CD14-positive monocyte (primary cell): ENCODE measurements around the gene EGLN2. TPM values are rescaled to one million over a fixed set of nuclear protein-coding genes. Genes with fewer than 3 reads are reported as not detected.
A peak's percentile ranks its signal among the peaks of the same experiment; 100 is the strongest.

Experiments used
- DNase-seq, 3 donors: peaks; one replicate each; pipeline ENCODE4 v3.0.0-alpha.2; 2011 to 2022
- H2AFZ ChIP-seq: 2 replicates; pipeline ENCODE4 v1.6.0; 2012; ENCODE audit warnings: mild to moderate bottlenecking, low read depth, low read length, inconsistent platforms; ENCODE audit not compliant: insufficient read depth, poor library complexity, severe bottlenecking
- H3K27ac ChIP-seq, 2 donors: 1 replicate in 1 of 2; 2 replicates in 1 of 2; pipeline ENCODE4 v1.5.1; 2012 to 2013; ENCODE audit warnings: low read length in 2 of 2, control low read depth in 1 of 2, inconsistent platforms in 1 of 2, low read depth in 1 of 2, mild to moderate bottlenecking in 1 of 2
- H3K27me3 ChIP-seq, 2 donors: one replicate each; pipeline versions ENCODE4 v1.6.0 to v1.6.1; 2011 to 2013; ENCODE audit warnings: low read length in 2 of 2; ENCODE audit not compliant: control insufficient read depth in 2 of 2, insufficient read depth in 2 of 2
- H3K36me3 ChIP-seq, 2 donors: replicated peaks in 1 of 2; 1 replicate in 1 of 2; 2 replicates in 1 of 2; pipeline versions ENCODE4 v1.5.1 to v1.6.1; 2012 to 2013; ENCODE audit warnings: low read length in 2 of 2, control low read depth in 1 of 2, inconsistent platforms in 1 of 2, mild to moderate bottlenecking in 1 of 2; ENCODE audit not compliant: insufficient read depth in 2 of 2, control insufficient read depth in 1 of 2
- H3K4me1 ChIP-seq, 2 donors: 1 replicate in 1 of 2; 2 replicates in 1 of 2; pipeline versions ENCODE4 v1.5.1 to v1.6.1; 2012 to 2013; ENCODE audit warnings: low read length in 2 of 2, control low read depth in 1 of 2, inconsistent platforms in 1 of 2, mild to moderate bottlenecking in 1 of 2, moderate library complexity in 1 of 2; ENCODE audit not compliant: insufficient read depth in 2 of 2, control insufficient read depth in 1 of 2
- H3K4me2 ChIP-seq: replicated peaks from 2 replicates; pipeline ENCODE3; 2012; ENCODE audit warnings: low read length, moderate library complexity, mild to moderate bottlenecking; ENCODE audit not compliant: poor library complexity, severe bottlenecking; ENCODE audit errors: extremely low read depth
- H3K4me3 ChIP-seq, 3 experiments: fragments of 200-600 bp in 1 of 3; sonication (generic) in 1 of 3; replicated peaks in 1 of 3; 1 replicate in 2 of 3; 2 replicates in 1 of 3; pipeline ENCODE4 v1.5.1; 2011 to 2013; ENCODE audit warnings: low read length in 3 of 3, mild to moderate bottlenecking in 3 of 3, control low read depth in 2 of 3, low read depth in 2 of 3, inconsistent platforms in 1 of 3, moderate library complexity in 1 of 3
- H3K79me2 ChIP-seq: 2 replicates; pipeline ENCODE4 v1.6.0; 2012; ENCODE audit warnings: mild to moderate bottlenecking, control low read depth, inconsistent platforms, low read length, moderate library complexity; ENCODE audit not compliant: insufficient read depth
- H3K9ac ChIP-seq: 2 replicates; pipeline ENCODE4 v1.6.0; 2017; ENCODE audit warnings: low read length, mild to moderate bottlenecking; ENCODE audit not compliant: insufficient read depth, poor library complexity, severe bottlenecking
- H3K9me3 ChIP-seq, 2 donors: replicated peaks in 1 of 2; 1 replicate in 1 of 2; 2 replicates in 1 of 2; pipeline versions ENCODE4 v1.5.1 to v1.6.1; 2012 to 2013; ENCODE audit warnings: low read length in 2 of 2, control low read depth in 1 of 2; ENCODE audit not compliant: control insufficient read depth in 1 of 2, insufficient read depth in 1 of 2
- H4K20me1 ChIP-seq: 2 replicates; pipeline ENCODE4 v1.6.0; 2012; ENCODE audit warnings: mild to moderate bottlenecking, low read length, control low read depth, moderate library complexity; ENCODE audit not compliant: insufficient read depth
- H3K27ac Mint-ChIP-seq, 7 donors: one replicate each; pipeline ENCODE4 v1.8.0; 2020; ENCODE audit warnings: mild to moderate bottlenecking in 7 of 7, mixed read lengths in 7 of 7, moderate library complexity in 6 of 7, inconsistent platforms in 2 of 7
- H3K27me3 Mint-ChIP-seq, 3 donors: one replicate each; pipeline ENCODE4 v1.8.0; 2021 to 2022; ENCODE audit warnings: low read depth in 3 of 3, mild to moderate bottlenecking in 3 of 3, mixed read lengths in 3 of 3, moderate library complexity in 3 of 3, inconsistent platforms in 1 of 3
- H3K36me3 Mint-ChIP-seq, 2 donors: one replicate each; pipeline ENCODE4 v1.8.0; 2020; ENCODE audit warnings: mixed read lengths in 2 of 2, inconsistent platforms in 1 of 2, mild to moderate bottlenecking in 1 of 2
- H3K4me1 Mint-ChIP-seq: one replicate; pipeline ENCODE4 v1.8.0; 2020; ENCODE audit warnings: mild to moderate bottlenecking, mixed read lengths
- H3K4me3 Mint-ChIP-seq, 2 donors: one replicate each; pipeline ENCODE4 v1.8.0; 2020; ENCODE audit warnings: mild to moderate bottlenecking in 2 of 2, mixed read lengths in 2 of 2, moderate library complexity in 1 of 2
- H3K9me3 Mint-ChIP-seq, 7 donors: one replicate each; pipeline ENCODE4 v1.8.0; 2020 to 2022; ENCODE audit warnings: mixed read lengths in 7 of 7, mild to moderate bottlenecking in 6 of 7, moderate library complexity in 6 of 7, inconsistent platforms in 2 of 7
- CTCF ChIP-seq: fragments of 200-600 bp; IDR thresholded peaks from one replicate; pipeline ENCODE4 v1.8.0; 2022; ENCODE audit warnings: antibody characterized with exemption, mild to moderate bottlenecking
- WGBS: methylation state at CpG from one replicate; pipeline ENCODE4 v1.1.5; 2013; ENCODE audit warnings: missing lambda C conversion rate; ENCODE audit not compliant: insufficient coverage; 5-methylcytosine and 5-hydroxymethylcytosine counted together
- intact Hi-C, 2 donors: fragments of 100-400 bp; cut with micrococcal nuclease; formaldehyde crosslinking; loops; one replicate each; pipeline versions ENCODE4 v1.15.0 to v1.15.1; 2023
- polyA plus RNA-seq, 3 donors: library from polyadenylated mRNA; depleted of rRNA in 1 of 3; unstranded in 2 of 3; stranded (reverse) in 1 of 3; fragments of 300-500 nt in 2 of 3; fragments of >200 nt in 1 of 3; fragmentation: Illumina TruSeq in 2 of 3; gene quantifications; 1 replicate in 2 of 3; 2 replicates in 1 of 3; pipeline ENCODE4 v1.2.3, GENCODE V29; 2012 to 2021

Gene EGLN2
- polyA plus RNA-seq, 3 donors: 60.6 to 76.8 (median 64.5) TPM

GRCh38 chr19:40799558-40800338, 757 bp downstream of the EGLN2 start:
- H3K4me2 ChIP-seq: peak overlapping the region; percentile 94
- H3K36me3 Mint-ChIP-seq: peaks cover 34 to 55% of the 10 kb centered on the region in 2 donors
- peak overlapping the region; percentile 94 for H3K4me3 ChIP-seq
- peak overlapping the region; percentile 91 to 96 for H3K4me3 Mint-ChIP-seq
- intact Hi-C loops: loop anchor here (5.0 to 10.0 kb wide), 2 partner anchors 45 to 47 kb away; partner anchors contain the start of genes ACTMAP (in 2 of the 2) and SNRPA (in 2 of the 2)
- H3K27me3 Mint-ChIP-seq: peaks cover 0 to 3% (median 0%) of the 10 kb centered on the region in 3 donors
- no peak for TF ChIP-seq CTCF
- peaks cover 57% of the 10 kb centered on the region for H3K79me2 ChIP-seq
- H3K27ac Mint-ChIP-seq: peak overlapping the region; percentile 83 to 97 (median 90)
- H3K36me3 ChIP-seq: peaks cover 29 to 46% of the 10 kb centered on the region in 2 donors
- H3K27me3 ChIP-seq: no peaks in the 10 kb centered on the region
- no peaks in the 10 kb centered on the region for H3K9me3 Mint-ChIP-seq
- H4K20me1 ChIP-seq: peaks cover 54% of the 10 kb centered on the region
- no peaks in the 10 kb centered on the region for H3K9me3 ChIP-seq
- peak overlapping the region; percentile 61 to 83 for H3K27ac ChIP-seq
- H3K4me1 Mint-ChIP-seq: peaks cover 68% of the 10 kb centered on the region
- no peak for DNase-seq
- WGBS: 1% methylated on average over 34 of the region's 40 CpGs
- H3K4me1 ChIP-seq: peaks cover 60 to 61% of the 10 kb centered on the region in 2 donors
- H2AFZ ChIP-seq: no peak overlapping the region
- peak overlapping the region; percentile 72 for H3K9ac ChIP-seq

GRCh38 chr19:40800339-40800996, 1.5 kb downstream of the EGLN2 start:
- Histone ChIP-seq H3K9me3 (no peaks in the 10 kb centered on the region), H3K4me3 (peak overlapping the region; percentile 94), H3K4me1 (peaks cover 61 to 62% of the 10 kb centered on the region in 2 donors), H3K27ac (peak overlapping the region; percentile 61 to 83), H3K79me2 (peaks cover 64% of the 10 kb centered on the region), H2AFZ (no peak overlapping the region), H3K9ac (peak overlapping the region; percentile 72), H3K4me2 (peak overlapping the region; percentile 94), H3K36me3 (peaks cover 36 to 53% of the 10 kb centered on the region in 2 donors), H4K20me1 (peaks cover 61% of the 10 kb centered on the region), H3K27me3 (no peaks in the 10 kb centered on the region)
- Mint-ChIP-seq H3K36me3 (peaks cover 41 to 60% of the 10 kb centered on the region in 2 donors), H3K9me3 (no peaks in the 10 kb centered on the region), H3K27ac (peak overlapping the region; percentile 83 to 97 (median 90)), H3K4me1 (peaks cover 75% of the 10 kb centered on the region), H3K27me3 (peaks cover 0 to 3% (median 0%) of the 10 kb centered on the region in 3 donors), H3K4me3 (peak overlapping the region; percentile 91 to 96)
- no peak for DNase-seq
- TF ChIP-seq CTCF: no peak
- intact Hi-C loops: loop anchor here in 1 of 2 donors (10.0 kb wide), 1 partner anchor 46 kb away; the partner anchor contains the start of genes ACTMAP and SNRPA
- WGBS: 90% methylated on average over 23 of the region's 27 CpGs
